Peyer's patch (tissue), 4 donors: ENCODE data around the gene GAS6.

Experiments
- CTCF ChIP-seq, 6 experiments: fragments of 450-650 bp in 4 of 6; fragments of 200-600 bp in 2 of 6; sonication (generic) in 1 of 6; IDR thresholded peaks; one replicate each; pipeline ENCODE4 v1.5.1; 2017 to 2019; ENCODE audit warnings: antibody characterized with exemption in 6 of 6, mild to moderate bottlenecking in 3 of 6, moderate library complexity in 1 of 6
- POLR2A ChIP-seq, 2 donors: fragments of 450-650 bp; IDR thresholded peaks; one replicate each; pipeline ENCODE4 v1.5.1; 2017; ENCODE audit warnings: antibody characterized with exemption in 2 of 2, mild to moderate bottlenecking in 2 of 2, moderate library complexity in 2 of 2

- TF ChIP-seq CTCF (IDR thresholded peaks at IDR 0.05) (no peak), POLR2A (IDR thresholded peaks at IDR 0.05) (no peak)
These were observed 44.5 kb downstream of the GAS6 start for GRCh38 chr13:113819341-113819730.
